ENCODE measurements around the gene CXCL1.

GRCh38 chr4:73865431-73866096 is 3.6 kb upstream of the CXCL1 start:
- TF ChIP-seq CTCF (IDR thresholded peaks at IDR 0.05; ENCODE audit: insufficient read depth, low read length) = no peak
- TF ChIP-seq REST (IDR thresholded peaks at IDR 0.05; ENCODE audit: insufficient replicate concordance, low read depth) = no peak
- TF ChIP-seq POLR2AphosphoS5 (IDR thresholded peaks at IDR 0.05; ENCODE audit: low read depth) = no peak
- no peak for TF ChIP-seq GABPA (IDR thresholded peaks at IDR 0.05; ENCODE audit: low read depth)

Data from HL-60 (cell line).